ENCODE measurements around the gene PTRH1. TPM values are rescaled to one million over a fixed set of nuclear protein-coding genes. Genes with fewer than 3 reads are reported as not detected.

Gene PTRH1
- total RNA-seq, 1 experiment from 2014 or later: 15.1 TPM

DNA sequence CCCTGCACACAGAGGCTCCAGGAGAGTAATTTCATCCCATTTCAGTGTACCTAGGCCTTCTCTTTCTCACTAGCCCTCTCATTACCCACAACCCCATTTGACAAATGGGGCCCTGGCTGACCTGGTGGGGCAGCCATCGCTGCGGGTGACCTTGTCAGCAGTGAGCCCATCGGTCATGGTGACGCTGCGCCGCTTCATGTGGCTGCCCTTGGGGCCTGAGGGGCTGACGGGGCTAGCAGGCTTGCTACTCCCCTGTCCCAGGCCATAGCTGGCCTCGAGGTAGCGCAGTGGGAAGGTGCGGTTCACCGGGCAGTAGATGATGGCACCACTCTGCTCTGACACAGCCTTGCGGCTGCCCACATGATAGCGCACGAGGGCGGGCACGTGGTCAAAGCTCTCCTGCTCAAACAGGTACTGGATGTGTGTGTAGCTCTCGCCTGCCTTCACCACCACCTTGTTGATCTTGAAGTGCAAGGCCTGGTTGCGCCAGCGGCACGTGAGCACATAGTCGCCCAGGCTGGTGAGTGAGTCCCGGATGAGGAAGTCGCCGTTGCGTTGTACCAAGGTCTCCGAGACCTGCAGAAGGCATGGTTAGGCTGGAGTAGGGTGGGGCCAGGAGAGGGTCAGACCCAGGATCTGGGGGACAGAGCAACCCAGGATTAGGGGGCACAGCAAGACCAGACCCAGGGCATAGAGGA lies 33.8 kb upstream of the PTRH1 start:
- Mint-ChIP-seq H3K4me1 (ENCODE audit: low read depth, unreplicated experiment) (no peaks in the 10 kb centered on the region), H3K9me3 (ENCODE audit: low read depth, unreplicated experiment) (no peaks in the 10 kb centered on the region)
- intact Hi-C loops (cut with micrococcal nuclease; ENCODE audit: unreplicated experiment): no loop called here

DNA sequence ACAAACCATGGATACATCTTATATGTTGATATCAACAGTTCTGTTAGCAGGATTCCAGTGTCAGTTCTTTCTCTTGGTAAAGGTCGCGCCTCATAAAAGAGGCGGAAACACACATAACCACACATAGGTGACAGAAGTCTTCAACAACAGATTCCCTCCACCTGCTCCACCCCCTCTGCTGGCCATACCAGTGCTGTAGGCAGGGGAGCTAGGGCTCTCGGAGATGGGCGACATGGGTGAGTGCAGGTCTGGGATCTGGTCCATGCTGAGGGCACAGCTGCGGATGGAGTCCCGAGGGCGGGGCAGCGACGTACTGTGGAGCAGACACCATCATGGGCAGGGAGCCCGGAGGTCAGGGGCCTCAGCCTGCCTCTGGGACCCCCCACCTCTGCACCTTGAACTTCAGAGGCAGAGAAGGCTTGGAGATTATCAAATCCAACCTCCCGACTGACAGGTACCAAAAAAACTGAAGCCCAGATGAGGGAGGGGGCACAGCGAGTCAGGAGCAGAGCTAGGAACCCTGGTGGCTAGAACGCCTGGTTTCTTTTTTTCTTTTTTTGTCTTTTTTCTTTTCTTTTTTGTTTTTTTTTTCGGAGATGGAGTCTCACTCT lies 31.6 kb upstream of the PTRH1 start:
- H3K4me3 Mint-ChIP-seq (ENCODE audit: low read depth, unreplicated experiment): no peak overlapping the region
- intact Hi-C loops (cut with micrococcal nuclease; ENCODE audit: unreplicated experiment): no loop called here
- CTCF ChIA-PET: interaction anchor here (0.7 kb wide), 1 partner anchor 14 kb away, joined by 4 read pairs; no protein-coding TSS in a partner anchor
- peaks cover 5% of the 10 kb centered on the region for H3K36me3 Mint-ChIP-seq (ENCODE audit: insufficient read depth, unreplicated experiment)
- H3K4me1 Mint-ChIP-seq (ENCODE audit: low read depth, unreplicated experiment): peaks cover 4% of the 10 kb centered on the region
- no peaks in the 10 kb centered on the region for H3K9me3 Mint-ChIP-seq (ENCODE audit: low read depth, unreplicated experiment)
- TF ChIP-seq, protein P1, sequence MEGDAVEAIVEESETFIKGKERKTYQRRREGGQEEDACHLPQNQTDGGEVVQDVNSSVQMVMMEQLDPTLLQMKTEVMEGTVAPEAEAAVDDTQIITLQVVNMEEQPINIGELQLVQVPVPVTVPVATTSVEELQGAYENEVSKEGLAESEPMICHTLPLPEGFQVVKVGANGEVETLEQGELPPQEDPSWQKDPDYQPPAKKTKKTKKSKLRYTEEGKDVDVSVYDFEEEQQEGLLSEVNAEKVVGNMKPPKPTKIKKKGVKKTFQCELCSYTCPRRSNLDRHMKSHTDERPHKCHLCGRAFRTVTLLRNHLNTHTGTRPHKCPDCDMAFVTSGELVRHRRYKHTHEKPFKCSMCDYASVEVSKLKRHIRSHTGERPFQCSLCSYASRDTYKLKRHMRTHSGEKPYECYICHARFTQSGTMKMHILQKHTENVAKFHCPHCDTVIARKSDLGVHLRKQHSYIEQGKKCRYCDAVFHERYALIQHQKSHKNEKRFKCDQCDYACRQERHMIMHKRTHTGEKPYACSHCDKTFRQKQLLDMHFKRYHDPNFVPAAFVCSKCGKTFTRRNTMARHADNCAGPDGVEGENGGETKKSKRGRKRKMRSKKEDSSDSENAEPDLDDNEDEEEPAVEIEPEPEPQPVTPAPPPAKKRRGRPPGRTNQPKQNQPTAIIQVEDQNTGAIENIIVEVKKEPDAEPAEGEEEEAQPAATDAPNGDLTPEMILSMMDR (IDR thresholded peaks at IDR 0.05; ENCODE audit: unreplicated experiment): no peak
- no TSS peak for BruUV-seq (replicated peaks)
- no peak for DNase-seq
- no peak overlapping the region for H3K27ac Mint-ChIP-seq (ENCODE audit: unreplicated experiment)
- peaks cover 65% of the 10 kb centered on the region for H3K27me3 Mint-ChIP-seq (ENCODE audit: unreplicated experiment)

More for the DNA sequence above, 33.8 kb upstream of the PTRH1 start:
- no peak overlapping the region for H3K27ac Mint-ChIP-seq (ENCODE audit: unreplicated experiment)
- peaks cover 5% of the 10 kb centered on the region for H3K36me3 Mint-ChIP-seq (ENCODE audit: insufficient read depth, unreplicated experiment)
- H3K4me3 Mint-ChIP-seq (ENCODE audit: low read depth, unreplicated experiment): no peak overlapping the region
- TF ChIP-seq, protein P1 (IDR thresholded peaks at IDR 0.05; ENCODE audit: unreplicated experiment): no peak
- CTCF ChIA-PET: no interaction called here
- no peak for DNase-seq
- H3K27me3 Mint-ChIP-seq (ENCODE audit: unreplicated experiment): peaks cover 77% of the 10 kb centered on the region
- no TSS peak for BruUV-seq (replicated peaks)

DNA sequence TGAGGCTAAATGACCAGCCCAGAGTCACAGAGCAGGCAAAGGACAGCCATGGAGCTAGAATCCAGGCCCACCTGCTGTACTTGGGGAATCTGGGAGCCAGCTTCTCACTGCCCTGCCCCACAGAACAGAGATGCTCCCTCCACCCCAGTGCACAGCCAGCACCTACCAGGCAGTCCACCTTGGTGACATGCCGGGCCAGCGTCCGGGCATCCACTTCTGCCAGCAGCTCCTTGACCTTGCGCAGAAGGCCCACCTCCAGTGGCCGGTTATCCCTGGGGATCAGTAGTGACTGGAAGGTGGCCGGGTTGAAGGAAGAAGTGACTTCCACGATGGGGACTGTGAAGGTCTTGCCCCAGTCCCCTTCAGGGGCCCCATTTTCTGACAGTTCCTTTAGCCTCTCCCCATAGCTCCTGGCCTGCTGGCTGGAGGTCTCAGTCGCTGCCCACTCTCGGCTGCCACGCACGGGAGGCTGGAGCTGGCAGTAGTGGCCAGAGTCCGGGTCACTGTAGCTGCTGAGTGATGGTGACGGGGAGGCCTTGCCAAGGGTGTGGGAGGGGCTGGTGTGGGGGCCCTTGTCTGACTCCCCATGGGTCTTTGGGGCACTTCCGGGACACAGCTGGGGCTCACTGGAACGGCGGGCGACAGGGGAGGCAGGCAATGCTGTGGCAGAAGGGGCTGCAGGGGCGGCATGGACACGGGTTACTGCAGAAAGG lies 29.1 kb upstream of the PTRH1 start:
- CTCF ChIA-PET: no interaction called here
- Mint-ChIP-seq H3K4me3 (ENCODE audit: low read depth, unreplicated experiment) (no peak overlapping the region), H3K27me3 (ENCODE audit: unreplicated experiment) (peaks cover 45% of the 10 kb centered on the region), H3K4me1 (ENCODE audit: low read depth, unreplicated experiment) (peaks cover 7% of the 10 kb centered on the region), H3K27ac (ENCODE audit: unreplicated experiment) (no peak overlapping the region), H3K36me3 (ENCODE audit: insufficient read depth, unreplicated experiment) (no peaks in the 10 kb centered on the region), H3K9me3 (ENCODE audit: low read depth, unreplicated experiment) (no peaks in the 10 kb centered on the region)
- DNase-seq: no peak
- TF ChIP-seq, protein P1 (IDR thresholded peaks at IDR 0.05; ENCODE audit: unreplicated experiment): no peak
- no TSS peak for BruUV-seq (replicated peaks)
- intact Hi-C loops (cut with micrococcal nuclease; ENCODE audit: unreplicated experiment): no loop called here

DNA sequence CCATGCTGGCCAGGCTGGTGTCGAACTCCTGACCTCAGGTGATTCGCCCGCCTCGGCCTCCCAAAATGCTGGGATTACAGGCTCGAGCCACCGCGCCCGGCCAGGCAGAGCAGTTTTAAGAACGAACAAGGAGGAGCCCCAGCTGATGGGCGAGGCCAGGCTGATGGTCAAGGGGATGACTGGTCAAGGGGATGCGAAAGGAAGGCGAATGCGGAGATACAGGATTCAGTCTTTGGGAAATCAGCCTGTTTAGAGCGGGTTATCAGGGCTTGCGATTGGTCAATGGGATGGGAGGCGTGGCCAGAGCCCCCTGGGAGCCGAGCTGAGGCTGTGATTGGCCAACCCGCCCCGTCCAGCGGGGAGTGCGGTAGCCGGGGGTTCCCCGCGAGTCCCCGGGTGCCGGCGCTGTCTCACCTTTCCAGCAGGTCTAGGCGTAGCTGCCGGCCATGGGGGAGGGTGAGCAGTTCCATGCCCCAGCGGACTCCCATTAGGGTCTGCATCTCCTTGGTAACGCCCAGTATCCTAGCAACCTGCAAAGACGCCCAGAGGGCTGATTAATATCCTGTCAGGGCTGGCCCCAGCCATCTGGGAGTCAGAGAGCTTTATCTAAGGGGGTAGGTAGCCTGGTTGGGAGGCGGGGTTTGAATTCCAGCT lies 27.1 kb upstream of the PTRH1 start:
- H3K27me3 Mint-ChIP-seq (ENCODE audit: unreplicated experiment): peaks cover 46% of the 10 kb centered on the region
- H3K36me3 Mint-ChIP-seq (ENCODE audit: insufficient read depth, unreplicated experiment): no peaks in the 10 kb centered on the region
- no peaks in the 10 kb centered on the region for H3K9me3 Mint-ChIP-seq (ENCODE audit: low read depth, unreplicated experiment)
- no TSS peak for BruUV-seq (replicated peaks)
- CTCF ChIA-PET: no interaction called here
- peak; percentile 33 for DNase-seq
- intact Hi-C loops (cut with micrococcal nuclease; ENCODE audit: unreplicated experiment): no loop called here
- TF ChIP-seq, protein P1 (IDR thresholded peaks at IDR 0.05; ENCODE audit: unreplicated experiment): no peak
- H3K27ac Mint-ChIP-seq (ENCODE audit: unreplicated experiment): peak overlapping the region; percentile 15
- H3K4me1 Mint-ChIP-seq (ENCODE audit: low read depth, unreplicated experiment): peaks cover 7% of the 10 kb centered on the region
- H3K4me3 Mint-ChIP-seq (ENCODE audit: low read depth, unreplicated experiment): no peak overlapping the region
